Colonic mucosa (tissue), 4 donors: ENCODE results near the gene VENTX. TPM values are rescaled to one million over a fixed set of nuclear protein-coding genes. Genes with fewer than 3 reads are reported as not detected.

ENCODE experiments used
- DNase-seq: peaks from one replicate; pipeline ENCODE4 v3.0.0-alpha.2; 2020
- H3K27ac ChIP-seq: fragments of 200-600 bp; one replicate; pipeline ENCODE4 v1.8.0; 2021
- H3K27me3 ChIP-seq: fragments of 200-600 bp; one replicate; pipeline ENCODE4 v1.8.0; 2021
- H3K36me3 ChIP-seq: fragments of 200-600 bp; one replicate; pipeline ENCODE4 v1.8.0; 2021
- H3K4me1 ChIP-seq: fragments of 200-600 bp; one replicate; pipeline ENCODE4 v1.8.0; 2021; ENCODE audit warnings: mild to moderate bottlenecking
- H3K4me3 ChIP-seq: fragments of 200-600 bp; one replicate; pipeline ENCODE4 v1.8.0; 2021
- H3K9ac ChIP-seq, 2 donors: one replicate each; pipeline ENCODE4 v1.7.0; 2013; ENCODE audit warnings: control low read depth in 2 of 2, low read depth in 2 of 2, low read length in 2 of 2
- H3K9me3 ChIP-seq: fragments of 200-600 bp; one replicate; pipeline ENCODE4 v1.8.0; 2021
- intact Hi-C: fragments of 100-400 bp; cut with DNase I; formaldehyde crosslinking; loops from one replicate; pipeline ENCODE4 v1.14.1; 2022
- total RNA-seq, 2 donors: library from RNA; stranded (reverse); fragmentation: NEBNext Ultra II Directional in 1 of 2; extraction: Animal tissue kit (Norgen Biotek cat#: 25700) in 1 of 2; gene quantifications; one replicate each; pipeline ENCODE4 v1.2.1, GENCODE V29; 2021
- TF ChIP-seq, protein P1 (sequence below): fragments of 200-600 bp; IDR thresholded peaks from one replicate; pipeline ENCODE4 v1.8.0; 2022; ENCODE audit warnings: antibody characterized with exemption, mild to moderate bottlenecking
- donor health status: healthy.
- donor health status: DM: no; HTN: no; CAD: no.
- donor health status: DM: no; HTN: no; CAD: no.

Gene VENTX
- total RNA-seq, 2 donors from 2014 or later: 0.15 to 0.24 TPM

DNA sequence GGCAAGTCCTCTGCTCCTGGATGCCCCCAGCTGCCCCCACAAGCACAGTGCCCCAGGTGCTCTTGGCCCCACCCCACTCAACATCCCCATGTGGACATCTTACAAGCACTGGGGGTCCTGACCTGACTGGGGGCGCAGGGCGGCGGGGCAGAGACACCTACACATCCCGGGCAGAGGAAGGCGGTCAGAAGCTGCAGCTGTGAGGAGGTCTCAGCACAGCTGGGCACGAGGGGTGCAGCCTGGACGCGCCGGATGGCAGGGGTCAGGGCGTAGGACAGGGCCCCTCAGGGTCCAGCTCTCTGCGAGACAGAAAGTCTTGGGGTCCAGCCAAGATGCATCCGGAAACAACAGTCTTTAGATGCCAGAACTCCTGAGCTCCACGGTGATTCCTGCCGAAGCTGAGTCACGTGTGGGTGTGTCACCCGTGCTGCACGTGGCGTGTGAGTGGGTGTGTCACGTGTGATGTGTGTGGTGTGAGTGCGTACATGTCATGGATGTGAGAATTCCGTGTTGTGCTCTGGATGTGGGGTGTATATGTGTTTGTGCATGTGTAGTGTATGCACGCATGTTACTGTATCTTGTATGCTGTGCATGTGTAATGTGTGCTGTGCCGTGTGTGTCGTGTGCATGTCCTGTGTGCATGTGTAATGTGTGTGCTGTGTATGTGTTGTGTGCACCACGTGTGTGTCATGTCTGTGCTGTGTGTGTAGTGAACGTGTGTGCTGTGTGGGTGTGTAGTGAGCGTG is 5.1 kb downstream of the VENTX start:
- H3K27me3 ChIP-seq: peaks cover 22% of the 10 kb centered on the region
- no peak overlapping the region for H3K27ac ChIP-seq
- intact Hi-C loops: no loop called here
- no peak for DNase-seq
- H3K9me3 ChIP-seq: no peaks in the 10 kb centered on the region
- TF ChIP-seq, protein P1, sequence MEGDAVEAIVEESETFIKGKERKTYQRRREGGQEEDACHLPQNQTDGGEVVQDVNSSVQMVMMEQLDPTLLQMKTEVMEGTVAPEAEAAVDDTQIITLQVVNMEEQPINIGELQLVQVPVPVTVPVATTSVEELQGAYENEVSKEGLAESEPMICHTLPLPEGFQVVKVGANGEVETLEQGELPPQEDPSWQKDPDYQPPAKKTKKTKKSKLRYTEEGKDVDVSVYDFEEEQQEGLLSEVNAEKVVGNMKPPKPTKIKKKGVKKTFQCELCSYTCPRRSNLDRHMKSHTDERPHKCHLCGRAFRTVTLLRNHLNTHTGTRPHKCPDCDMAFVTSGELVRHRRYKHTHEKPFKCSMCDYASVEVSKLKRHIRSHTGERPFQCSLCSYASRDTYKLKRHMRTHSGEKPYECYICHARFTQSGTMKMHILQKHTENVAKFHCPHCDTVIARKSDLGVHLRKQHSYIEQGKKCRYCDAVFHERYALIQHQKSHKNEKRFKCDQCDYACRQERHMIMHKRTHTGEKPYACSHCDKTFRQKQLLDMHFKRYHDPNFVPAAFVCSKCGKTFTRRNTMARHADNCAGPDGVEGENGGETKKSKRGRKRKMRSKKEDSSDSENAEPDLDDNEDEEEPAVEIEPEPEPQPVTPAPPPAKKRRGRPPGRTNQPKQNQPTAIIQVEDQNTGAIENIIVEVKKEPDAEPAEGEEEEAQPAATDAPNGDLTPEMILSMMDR: no peak
- no peak overlapping the region for H3K9ac ChIP-seq
- no peaks in the 10 kb centered on the region for H3K36me3 ChIP-seq
- H3K4me3 ChIP-seq: no peak overlapping the region
- H3K4me1 ChIP-seq: no peaks in the 10 kb centered on the region

DNA sequence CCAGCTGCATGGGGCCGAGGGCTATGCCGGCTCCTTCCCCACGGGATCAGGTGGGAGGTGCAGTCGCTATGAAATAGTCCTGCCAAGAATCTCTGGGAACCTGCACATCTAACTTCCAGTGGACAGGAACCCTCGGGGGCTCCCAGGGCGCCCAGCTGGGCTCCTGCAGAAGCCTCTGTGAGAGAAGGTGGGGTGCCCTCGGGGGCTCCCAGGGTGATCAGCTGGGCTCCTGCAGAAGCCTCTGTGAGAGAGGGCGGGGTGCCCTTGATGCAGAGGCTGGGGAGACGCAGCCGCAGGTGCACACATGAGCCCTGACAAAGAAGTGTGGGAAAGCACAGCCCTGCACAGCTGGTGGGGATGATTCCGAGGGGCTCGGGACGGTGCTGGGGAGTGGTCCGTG is 5.9 kb downstream of the VENTX start:
- TF ChIP-seq, protein P1: no peak
- H3K4me1 ChIP-seq: no peaks in the 10 kb centered on the region
- intact Hi-C loops: no loop called here
- no peak overlapping the region for H3K27ac ChIP-seq
- H3K9ac ChIP-seq: no peak overlapping the region
- H3K4me3 ChIP-seq: no peak overlapping the region
- H3K9me3 ChIP-seq: no peaks in the 10 kb centered on the region
- DNase-seq: no peak
- H3K27me3 ChIP-seq: peaks cover 15% of the 10 kb centered on the region
- no peaks in the 10 kb centered on the region for H3K36me3 ChIP-seq

DNA sequence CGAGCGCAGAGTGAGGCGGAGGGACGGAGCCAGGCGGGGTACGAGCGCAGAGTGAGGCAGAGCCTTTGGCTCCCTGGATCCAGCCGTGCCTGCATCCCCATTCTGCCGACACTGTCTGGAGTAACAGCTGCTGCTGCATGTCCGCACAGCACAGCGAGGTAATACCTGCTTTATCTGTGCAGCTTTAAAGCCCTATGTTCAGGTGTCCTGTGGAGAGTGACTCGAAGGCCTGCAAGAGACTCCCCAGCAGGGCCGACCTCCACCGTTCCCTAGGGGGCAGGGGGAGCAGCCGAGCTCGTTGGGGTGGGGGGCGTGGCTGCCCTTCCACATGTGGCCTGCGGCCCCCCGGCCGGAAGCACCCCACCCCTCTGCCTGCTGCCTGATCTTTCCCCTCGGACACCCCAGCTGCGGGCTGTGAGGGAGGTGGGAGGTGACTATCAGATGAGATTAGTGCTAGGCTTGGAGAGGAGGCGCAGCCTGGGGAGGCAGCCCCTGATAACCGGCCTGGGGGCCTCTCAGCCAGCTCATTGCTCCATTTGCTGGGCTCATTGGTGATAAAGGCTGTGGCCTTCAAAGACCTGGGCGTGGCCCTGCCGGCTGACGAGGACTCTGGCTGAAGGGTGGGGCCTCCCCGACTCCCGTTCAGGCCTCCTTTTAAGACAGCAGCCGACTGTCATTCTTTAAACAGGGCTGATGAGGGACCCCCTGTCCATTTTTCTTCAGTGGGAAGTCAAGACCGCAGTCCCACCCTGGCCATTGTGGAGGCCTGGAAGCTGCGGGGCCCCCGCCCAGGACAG is 8.0 kb downstream of the VENTX start:
- H3K27me3 ChIP-seq: peaks cover 15% of the 10 kb centered on the region
- no peak overlapping the region for H3K4me3 ChIP-seq
- H3K9ac ChIP-seq: no peak overlapping the region
- H3K36me3 ChIP-seq: no peaks in the 10 kb centered on the region
- no peaks in the 10 kb centered on the region for H3K9me3 ChIP-seq
- H3K27ac ChIP-seq: no peak overlapping the region
- H3K4me1 ChIP-seq: no peaks in the 10 kb centered on the region
- TF ChIP-seq, protein P1: no peak
- DNase-seq: peak; percentile 65
- intact Hi-C loops: no loop called here

DNA sequence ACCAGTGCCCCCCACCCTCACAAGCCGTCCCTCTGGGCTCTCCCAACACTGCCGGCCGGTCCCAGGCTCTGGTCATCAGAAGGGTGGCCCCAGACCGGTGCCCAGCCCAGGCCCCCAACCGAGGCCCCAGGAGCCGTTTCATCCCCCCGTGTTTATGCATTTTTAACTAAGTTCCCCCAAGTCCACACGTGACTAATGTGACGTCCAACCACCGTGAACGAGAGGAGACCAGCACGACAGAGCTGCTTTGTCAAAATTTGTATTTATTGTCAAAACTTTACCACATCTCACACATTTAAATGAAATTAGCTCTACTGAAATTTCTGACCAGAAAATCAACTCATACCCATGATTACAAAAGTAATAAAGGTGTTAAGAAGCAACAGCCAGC is 8.6 kb downstream of the VENTX start:
- intact Hi-C loops: no loop called here
- Histone ChIP-seq H3K9me3 (no peaks in the 10 kb centered on the region), H3K27ac (no peak overlapping the region), H3K36me3 (no peaks in the 10 kb centered on the region), H3K9ac (no peak overlapping the region), H3K4me3 (no peak overlapping the region), H3K4me1 (no peaks in the 10 kb centered on the region), H3K27me3 (peaks cover 15% of the 10 kb centered on the region)
- TF ChIP-seq, protein P1: no peak
- no peak for DNase-seq

DNA sequence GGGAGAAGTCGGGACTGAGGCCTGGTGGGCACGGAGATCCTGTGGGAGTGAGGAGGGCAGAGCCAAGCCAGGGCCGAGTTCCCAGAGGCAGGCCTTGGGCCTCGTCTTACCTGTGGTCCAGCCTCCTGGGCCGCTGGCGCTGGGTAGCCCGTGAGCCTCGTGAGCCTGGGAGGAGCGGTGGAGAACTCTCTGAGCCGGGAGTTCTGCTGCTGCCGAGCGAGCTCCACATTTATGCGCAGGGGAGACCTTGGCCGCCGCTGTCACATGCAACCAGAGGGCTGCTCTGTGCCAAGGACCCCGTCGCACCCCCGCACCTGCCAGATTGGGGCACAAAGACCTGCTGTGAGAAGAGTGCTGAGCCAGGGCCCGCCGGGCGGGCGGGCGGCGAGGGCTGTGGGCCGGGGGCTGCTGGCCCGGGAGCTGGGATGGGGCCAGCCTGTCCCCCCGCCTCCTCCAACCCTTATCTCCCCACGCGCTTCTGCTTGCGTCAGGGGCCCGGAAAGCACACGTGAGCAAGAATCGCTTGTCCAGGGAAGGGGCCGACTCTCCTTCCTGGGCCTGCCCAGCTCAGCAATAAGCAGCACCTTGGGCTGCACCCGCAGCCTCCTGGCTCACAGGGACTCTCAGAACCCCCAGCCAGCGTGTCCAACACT is 10.2 kb downstream of the VENTX start:
- TF ChIP-seq, protein P1: no peak
- no peak for DNase-seq
- no peaks in the 10 kb centered on the region for H3K36me3 ChIP-seq
- H3K27ac ChIP-seq: no peak overlapping the region
- intact Hi-C loops: no loop called here
- no peak overlapping the region for H3K4me3 ChIP-seq
- H3K27me3 ChIP-seq: peaks cover 21% of the 10 kb centered on the region
- no peak overlapping the region for H3K9ac ChIP-seq
- no peaks in the 10 kb centered on the region for H3K4me1 ChIP-seq
- H3K9me3 ChIP-seq: no peaks in the 10 kb centered on the region
